ENCODE measurements around the gene EIF3J. TPM values are rescaled to one million over a fixed set of nuclear protein-coding genes. Genes with fewer than 3 reads are reported as not detected.

Gene EIF3J
- total and polyA plus RNA-seq, 2 of the 4 experiments (the other 2 are of a cell fraction), result 51.6 to 59.9 TPM

DNA sequence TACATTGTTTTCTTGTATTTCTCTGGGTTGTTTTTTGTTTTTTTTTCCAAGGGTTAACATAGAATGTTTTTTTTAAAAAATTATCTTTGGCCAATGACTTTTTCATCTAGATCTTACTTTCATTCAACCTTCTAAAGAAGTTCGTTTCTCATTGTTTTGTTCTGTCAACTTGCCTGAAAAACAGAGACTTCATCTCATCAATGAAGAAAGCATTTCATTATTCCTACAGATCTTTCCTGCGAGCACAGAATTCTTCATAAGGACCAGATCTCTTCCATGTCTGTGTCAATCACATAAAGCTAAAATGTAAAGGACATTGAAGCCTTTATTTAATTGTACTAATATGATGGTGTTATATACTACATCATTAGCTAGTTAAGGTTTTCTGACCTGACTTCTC, 9.7 kb upstream of the EIF3J start:
- Histone ChIP-seq H2BK120ac (ENCODE audit: low read depth, low read length) (no peak overlapping the region), H2BK15ac (ENCODE audit: low read depth, low read length) (no peak overlapping the region), H2BK5ac (ENCODE audit: low read depth, low read length, poor library complexity, severe bottlenecking) (no peak overlapping the region), H3K23ac (ENCODE audit: low read depth, low read length) (no peak overlapping the region), H3K79me1 (ENCODE audit: low read depth in 1 of 2, low read length in 2 of 2) (peaks cover 6 to 22% of the 10 kb centered on the region in 2 experiments), H3K36me3 (ENCODE audit: control insufficient read depth, insufficient read depth, low read length) (peaks cover 9% of the 10 kb centered on the region), H3K4ac (ENCODE audit: low read depth, low read length) (no peak overlapping the region), H3K14ac (replicated peaks; ENCODE audit: low read depth, low read length) (no peak overlapping the region), H3K4me3 (ENCODE audit: insufficient read depth, low read depth, low read length) (no peak overlapping the region), H3K4me1 (ENCODE audit: control insufficient read depth, insufficient read depth, low read length) (no peaks in the 10 kb centered on the region), H2AFZ (replicated peaks; ENCODE audit: low read length, poor library complexity) (no peak overlapping the region), H4K20me1 (ENCODE audit: insufficient read depth, low read length) (peaks cover 3% of the 10 kb centered on the region; the same call in 1 of the 2 replicates), H3K4me2 (ENCODE audit: low read depth, low read length) (no peak overlapping the region), H3K9me3 (ENCODE audit: control insufficient read depth, insufficient read depth, low read length) (no peaks in the 10 kb centered on the region), H2BK20ac (ENCODE audit: low read depth, low read length) (no peak overlapping the region), H3K56ac (ENCODE audit: extremely low read depth, insufficient read depth, low read length) (no peak overlapping the region), H3K18ac (ENCODE audit: low read depth, low read length) (no peak overlapping the region), H4K91ac (ENCODE audit: insufficient read depth, low read depth, low read length) (no peak overlapping the region), H2AK9ac (replicated peaks; ENCODE audit: low read depth, low read length, poor library complexity) (no peak overlapping the region), H2AK5ac (ENCODE audit: low read depth, low read length) (no peak overlapping the region), H3K9ac (ENCODE audit: low read depth, low read length) (no peak overlapping the region), H3K27me3 (ENCODE audit: control insufficient read depth, insufficient read depth, low read length) (no peaks in the 10 kb centered on the region), H4K8ac (ENCODE audit: low read depth in 2 of 2, low read length in 2 of 2) (no peak overlapping the region), H3K9me1 (ENCODE audit: insufficient read depth, low read length) (no peaks in the 10 kb centered on the region; the same call in 1 of the 2 replicates), H3K27ac (ENCODE audit: insufficient read depth, low read length) (no peak overlapping the region), H4K5ac (ENCODE audit: low read depth, low read length) (no peak overlapping the region)
- dilution Hi-C loops (cut with HindIII; ENCODE audit: low sequenced_read_pairs, unreplicated experiment) (no loop called here), in situ Hi-C loops (cut with MboI; ENCODE audit: low sequenced_read_pairs) (no loop called here), intact Hi-C loops (cut with micrococcal nuclease) (no loop called here)
- no TSS peak for BruUV-seq (replicated peaks)
- TF ChIP-seq POLR2A (IDR thresholded peaks at IDR 0.05; ENCODE audit: low read depth, low read length) (no peak), MAFK (IDR thresholded peaks at IDR 0.05; ENCODE audit: low read depth, low read length) (no peak), RCOR1 (IDR thresholded peaks at IDR 0.05; ENCODE audit: insufficient replicate concordance, low read length) (no peak), MAZ (IDR thresholded peaks at IDR 0.05; ENCODE audit: borderline replicate concordance, low read depth, low read length) (no peak), CHD1 (IDR thresholded peaks at IDR 0.05; ENCODE audit: low read depth, low read length) (no peak), BHLHE40 (IDR thresholded peaks at IDR 0.05; ENCODE audit: low read depth, low read length) (no peak), RFX5 (IDR thresholded peaks at IDR 0.05; ENCODE audit: low read depth, low read length) (no peak), RAD21 (IDR thresholded peaks at IDR 0.05; ENCODE audit: low read length) (no peak), FOS (IDR thresholded peaks at IDR 0.05; ENCODE audit: low read depth, low read length) (no peak), CTCF (conservative IDR thresholded peaks at IDR 0.05; ENCODE audit: low read depth, low read length) (no peak), MXI1 (IDR thresholded peaks at IDR 0.05; ENCODE audit: borderline replicate concordance, low read depth, low read length) (no peak), USF2 (IDR thresholded peaks at IDR 0.05; ENCODE audit: low read depth, low read length) (no peak)
- TF ChIP-seq, protein P1, sequence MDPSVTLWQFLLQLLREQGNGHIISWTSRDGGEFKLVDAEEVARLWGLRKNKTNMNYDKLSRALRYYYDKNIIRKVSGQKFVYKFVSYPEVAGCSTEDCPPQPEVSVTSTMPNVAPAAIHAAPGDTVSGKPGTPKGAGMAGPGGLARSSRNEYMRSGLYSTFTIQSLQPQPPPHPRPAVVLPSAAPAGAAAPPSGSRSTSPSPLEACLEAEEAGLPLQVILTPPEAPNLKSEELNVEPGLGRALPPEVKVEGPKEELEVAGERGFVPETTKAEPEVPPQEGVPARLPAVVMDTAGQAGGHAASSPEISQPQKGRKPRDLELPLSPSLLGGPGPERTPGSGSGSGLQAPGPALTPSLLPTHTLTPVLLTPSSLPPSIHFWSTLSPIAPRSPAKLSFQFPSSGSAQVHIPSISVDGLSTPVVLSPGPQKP (IDR thresholded peaks at IDR 0.05; ENCODE audit: borderline replicate concordance, low read depth, low read length), result no peak
- CTCF ChIA-PET, result interaction anchor here (0.6 kb wide), 1 partner anchor 16 kb away, joined by 5 read pairs; no protein-coding TSS in a partner anchor
- no peak for DNase-seq
- no CpG with 5 or more reads among the region's 2 CpGs for WGBS, 2 experiments (ENCODE audit: extremely low coverage in 2 of 2, insufficient read length in 1 of 2)
- POLR2A ChIA-PET (ENCODE audit: unreplicated experiment), result no interaction called here
- ATAC-seq (ENCODE audit: low read depth), result no peak
